ENCODE results near the gene KRTAP5-7.
"Not testable (repeated sequence)": the region's sequence is repeated elsewhere in the genome, so short reads cannot be mapped to it uniquely, and the experiment has no call there.

Gene KRTAP5-7

DNA sequence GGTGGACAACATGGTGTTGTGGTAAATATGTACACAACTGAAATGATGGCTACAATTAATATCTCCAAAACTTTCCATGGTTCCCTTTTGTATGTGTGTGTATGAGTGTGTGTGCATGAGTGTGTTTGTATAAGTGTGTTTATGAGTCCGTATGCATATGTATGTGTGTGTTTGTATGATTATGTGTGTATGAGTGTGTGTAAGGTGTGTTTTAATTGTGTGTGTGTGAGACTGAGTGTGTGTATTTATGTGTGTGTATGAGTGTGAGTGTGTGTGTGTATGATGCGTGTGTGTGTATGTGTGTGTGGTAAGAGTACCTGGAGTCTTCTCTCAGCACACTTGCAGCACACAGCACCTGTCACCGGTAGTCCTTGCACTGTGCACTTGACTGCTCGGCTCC is 29.0 kb downstream of the KRTAP5-7 start:
- no peak for DNase-seq

- DNase-seq, result no peak
Observed at GRCh38 chr11:71557257-71557656, 30.2 kb downstream of the KRTAP5-7 start.

DNA sequence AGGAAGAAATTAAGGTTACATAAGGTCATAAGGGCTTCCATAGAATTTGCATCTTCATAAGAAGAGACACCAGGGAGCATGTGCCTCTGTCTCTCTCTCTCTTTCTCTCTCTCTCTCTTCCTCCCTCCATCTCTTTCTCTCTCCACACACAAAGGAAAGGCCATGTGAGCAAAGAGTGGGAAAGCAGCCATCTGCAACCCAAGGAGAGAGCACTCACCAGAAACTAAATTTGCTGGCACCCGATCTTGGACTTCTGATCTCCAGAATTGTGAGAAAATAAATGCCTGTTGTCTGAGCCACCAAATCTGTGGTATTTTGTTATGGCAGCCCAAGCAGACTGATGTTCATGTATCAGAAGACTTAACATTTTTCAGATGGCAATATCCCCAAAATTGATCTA is 31.9 kb downstream of the KRTAP5-7 start:
- peak in 8 of 56 donors; percentile 5 to 44 (median 10) for DNase-seq

DNA sequence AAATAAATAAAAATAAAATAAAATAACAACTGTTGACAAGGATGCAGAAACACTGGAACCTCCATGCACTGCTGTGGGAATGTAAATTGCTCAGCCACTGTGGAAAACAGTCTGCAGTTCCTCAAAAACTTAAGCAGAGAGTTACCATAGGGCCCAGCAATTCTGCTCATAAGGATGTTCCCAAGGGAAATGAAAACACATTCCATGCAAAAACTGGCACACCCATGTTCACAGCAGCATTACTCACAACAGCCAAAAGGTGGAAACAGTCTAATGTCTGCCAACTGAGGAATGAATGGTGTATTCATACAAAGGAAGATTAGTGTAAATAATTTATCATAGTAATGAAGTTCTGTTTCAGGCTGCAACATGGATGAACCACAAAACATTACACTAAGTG is 35.1 kb downstream of the KRTAP5-7 start:
- DNase-seq, result no peak

DNA sequence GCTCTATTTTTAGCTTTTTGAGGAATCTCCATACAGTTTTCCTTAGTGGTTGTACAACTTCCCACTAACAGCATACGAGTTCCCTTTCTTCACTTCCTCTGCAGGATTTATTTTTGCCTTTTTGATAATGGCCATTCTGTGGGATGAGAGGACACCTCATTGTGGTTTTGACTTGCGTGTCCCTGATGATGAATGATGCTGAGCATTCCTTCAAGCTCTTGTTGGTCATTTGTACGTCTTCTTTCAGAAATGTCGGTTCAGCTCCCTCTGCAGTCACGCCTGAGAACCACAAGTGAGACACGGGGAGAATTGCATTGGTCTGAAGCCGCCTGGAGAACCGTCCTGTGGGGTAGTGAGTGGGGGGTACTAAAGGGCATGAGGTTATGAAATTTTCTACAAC is 36.3 kb downstream of the KRTAP5-7 start:
- peak in 2 of 56 donors; percentile 11 to 17 for DNase-seq

GRCh38 chr11:71564430-71564829 is 37.4 kb downstream of the KRTAP5-7 start:
- DNase-seq, result no peak

DNA sequence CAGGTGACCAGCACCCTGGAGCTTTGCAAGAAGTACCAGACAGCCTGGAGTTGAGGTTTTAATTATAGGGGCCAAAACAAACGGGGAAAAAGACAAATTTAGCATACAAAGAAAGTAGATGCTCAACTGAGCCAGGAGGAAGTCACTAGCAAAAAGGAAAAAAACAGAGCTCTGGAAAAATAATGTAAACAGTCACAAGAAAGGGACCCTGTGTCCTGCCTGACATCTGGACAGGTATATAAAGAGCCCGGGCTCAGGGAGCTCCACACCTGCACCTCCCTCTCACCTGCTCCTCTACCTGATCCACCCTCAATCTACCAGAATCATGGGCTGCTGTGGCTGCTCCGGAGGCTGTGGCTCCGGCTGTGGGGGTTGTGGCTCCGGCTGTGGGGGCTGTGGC is 38.2 kb downstream of the KRTAP5-7 start, which contains the start of gene KRTAP5-10:
Gene KRTAP5-10, plus strand, starts transcription at position 301 of the 400 bp plus-strand sequence. Its CDS starts 25 bp downstream, at position 326.
- no peak for DNase-seq

- no peak for DNase-seq
Observed at GRCh38 chr11:71566081-71566620, 39.1 kb downstream of the KRTAP5-7 start.

- not testable (repeated sequence) for DNase-seq
Observed at GRCh38 chr11:71566626-71567599, 39.8 kb downstream of the KRTAP5-7 start.

- not testable (repeated sequence) for DNase-seq
Observed at GRCh38 chr11:71567633-71568032, 40.6 kb downstream of the KRTAP5-7 start.

DNA sequence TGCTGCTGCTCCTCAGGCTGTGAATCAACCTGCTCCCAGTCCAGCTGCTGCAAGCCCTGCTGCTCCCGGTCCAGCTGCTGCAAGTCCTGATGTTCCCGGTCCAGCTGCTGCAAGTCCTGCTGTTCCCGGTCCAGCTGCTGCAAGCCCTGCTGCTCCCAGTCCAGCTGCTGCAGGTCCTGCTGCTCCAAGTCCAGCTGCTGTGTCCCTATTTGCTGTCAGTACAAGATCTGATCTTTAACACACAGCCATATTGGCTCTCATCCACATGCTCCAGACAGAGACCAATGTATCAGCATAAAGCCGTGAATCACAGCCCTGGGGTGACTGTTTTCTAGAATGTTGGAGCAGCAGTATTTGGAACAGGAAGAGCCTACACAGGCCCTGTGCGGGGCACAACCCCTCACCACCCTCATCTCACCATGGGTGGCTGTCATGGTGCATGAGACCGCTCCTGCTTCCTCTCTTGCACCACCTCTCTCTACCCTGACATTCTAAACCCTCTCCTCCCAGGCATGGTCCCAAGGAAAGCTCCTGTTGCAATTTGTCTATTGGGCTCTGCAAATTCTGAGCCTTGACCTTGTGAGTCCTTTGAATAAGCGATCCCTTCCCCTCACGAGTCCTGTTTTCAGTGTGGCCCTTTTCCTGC is 41.8 kb downstream of the KRTAP5-7 start:
- DNase-seq, result peak in 2 of 56 donors; percentile 13 to 33

GRCh38 chr11:71571101-71571850 is 44.2 kb downstream of the KRTAP5-7 start:
- DNase-seq, result not testable (repeated sequence)

DNA sequence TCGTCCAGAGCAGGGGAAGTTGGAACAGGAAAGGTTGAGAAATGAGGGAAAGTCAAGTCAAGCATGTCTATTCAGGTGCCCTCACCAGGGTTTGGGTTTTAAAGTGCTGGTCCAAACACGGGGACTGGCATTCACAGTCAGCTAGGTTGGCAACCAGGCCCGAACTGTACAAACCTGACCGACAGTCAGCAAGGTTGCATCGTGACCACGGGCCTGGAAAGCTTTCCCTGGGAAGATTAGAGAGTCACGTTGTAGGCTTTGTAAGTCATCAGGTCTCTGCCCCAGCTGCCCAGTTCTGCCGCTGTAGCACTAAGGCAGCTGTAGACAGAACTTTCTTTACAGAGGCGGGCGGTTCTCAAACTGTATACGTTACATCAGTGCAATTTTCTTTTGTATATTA is 45.7 kb downstream of the KRTAP5-7 start:
- DNase-seq, result no peak

DNA sequence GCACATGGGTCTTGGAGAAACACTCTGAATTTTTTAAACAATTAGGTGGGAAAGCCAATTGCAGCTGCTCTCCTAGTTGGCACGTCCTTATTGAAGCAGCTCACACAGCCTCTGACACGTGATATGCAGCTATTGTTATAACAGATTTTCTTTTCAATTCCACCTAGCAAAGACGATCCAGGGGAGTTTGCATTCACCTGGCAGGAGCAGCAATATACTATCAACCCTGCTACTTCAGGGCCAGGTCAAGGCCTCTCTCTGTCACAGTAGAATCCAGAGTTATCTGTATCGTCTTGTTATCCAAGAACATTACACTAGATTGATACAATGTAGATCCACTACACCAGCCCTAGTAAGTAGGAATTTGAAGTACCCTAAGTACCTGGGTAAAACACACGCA is 47.4 kb downstream of the KRTAP5-7 start:
- no peak for DNase-seq

GRCh38 chr11:71575723-71576424 is 48.8 kb downstream of the KRTAP5-7 start:
- no peak for DNase-seq

GRCh38 chr11:71576688-71577465 is 49.8 kb downstream of the KRTAP5-7 start:
- not testable (repeated sequence) for DNase-seq

DNA sequence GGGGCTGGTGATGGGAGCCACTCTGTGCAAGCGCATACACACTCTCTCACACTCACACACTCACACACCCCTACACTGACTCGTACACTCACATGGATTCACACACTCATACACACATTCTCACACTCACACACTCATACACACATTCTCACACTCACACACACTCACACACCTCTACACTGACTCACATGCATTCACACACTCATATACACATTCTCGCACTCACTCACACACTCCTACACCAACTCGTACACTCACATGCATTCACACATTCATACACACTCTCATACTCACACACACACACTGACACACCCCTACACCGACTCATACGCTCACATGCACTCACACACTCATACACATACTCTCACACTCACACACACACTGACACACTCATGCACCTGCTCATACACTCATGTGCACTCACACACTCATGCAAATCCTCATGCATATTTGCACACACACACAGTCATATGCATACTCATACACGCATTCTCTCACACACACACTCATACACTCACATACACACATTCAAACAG is 50.5 kb downstream of the KRTAP5-7 start:
- no peak for DNase-seq

All from nucleus accumbens (tissue), 56 donors.